Chondrocyte (in vitro differentiated cells): Measurements from ENCODE around the gene DECR2. TPM values are rescaled to one million over a fixed set of nuclear protein-coding genes. Genes with fewer than 3 reads are reported as not detected.

ENCODE experiments used
- DNase-seq: peaks from one replicate; pipeline ENCODE4 v3.0.0; 2021; ENCODE audit warnings: mixed read lengths, low spot score
- H3K27ac Mint-ChIP-seq: one replicate; pipeline ENCODE4 v1.8.0; 2021; ENCODE audit warnings: mild to moderate bottlenecking, moderate library complexity, mixed read lengths; ENCODE audit not compliant: unreplicated experiment
- H3K27me3 Mint-ChIP-seq: 2 replicates; pipeline ENCODE4 v1.8.0; 2021; ENCODE audit warnings: low read depth, mixed read lengths
- H3K36me3 Mint-ChIP-seq: 2 replicates; pipeline ENCODE4 v1.8.0; 2021; ENCODE audit warnings: low read depth, mixed read lengths
- H3K4me1 Mint-ChIP-seq: 2 replicates; pipeline ENCODE4 v1.8.0; 2021; ENCODE audit warnings: low read depth, mild to moderate bottlenecking, mixed read lengths
- H3K4me3 Mint-ChIP-seq: one replicate; pipeline ENCODE4 v1.8.0; 2021; ENCODE audit warnings: mild to moderate bottlenecking, moderate library complexity, mixed read lengths; ENCODE audit not compliant: unreplicated experiment
- H3K9me3 Mint-ChIP-seq: 2 replicates; pipeline ENCODE4 v1.8.0; 2021; ENCODE audit warnings: low read depth, mixed read lengths
- CTCF ChIP-seq: fragments of 200-600 bp; sonication (generic); IDR thresholded peaks from 2 replicates; pipeline ENCODE4 v1.5.0; 2021; ENCODE audit warnings: antibody characterized with exemption, mild to moderate bottlenecking, moderate library complexity
- total RNA-seq: library from RNA; stranded (reverse); gene quantifications from 3 replicates; pipeline ENCODE4 v1.2.1, GENCODE V29; 2021

Gene DECR2
- total RNA-seq, 1 donor from 2014 or later = 25.1 TPM

- no peak for TF ChIP-seq CTCF
- no peaks in the 10 kb centered on the region for H3K9me3 Mint-ChIP-seq
- H3K36me3 Mint-ChIP-seq = no peaks in the 10 kb centered on the region
- H3K27me3 Mint-ChIP-seq = no peaks in the 10 kb centered on the region
- no peak overlapping the region for H3K4me3 Mint-ChIP-seq
- no peak for DNase-seq
- H3K4me1 Mint-ChIP-seq = peaks cover 12% of the 10 kb centered on the region
- no peak overlapping the region for H3K27ac Mint-ChIP-seq
Measured at GRCh38 chr16:354971-355461, 46.7 kb upstream of the DECR2 start.

- Mint-ChIP-seq H3K27ac (no peak overlapping the region), H3K4me3 (no peak overlapping the region), H3K9me3 (no peaks in the 10 kb centered on the region), H3K27me3 (no peaks in the 10 kb centered on the region), H3K36me3 (no peaks in the 10 kb centered on the region), H3K4me1 (no peaks in the 10 kb centered on the region)
- DNase-seq = no peak
- TF ChIP-seq CTCF = no peak
Measured at GRCh38 chr16:356741-357140, 44.9 kb upstream of the DECR2 start.

GRCh38 chr16:359067-359763 is 42.5 kb upstream of the DECR2 start:
- peak; percentile 93 for DNase-seq
- Mint-ChIP-seq H3K9me3 (no peaks in the 10 kb centered on the region), H3K27me3 (no peaks in the 10 kb centered on the region), H3K4me1 (peaks cover 4% of the 10 kb centered on the region), H3K4me3 (no peak overlapping the region), H3K36me3 (no peaks in the 10 kb centered on the region), H3K27ac (no peak overlapping the region)
- TF ChIP-seq CTCF = no peak

- peak; percentile 85 for DNase-seq
- Mint-ChIP-seq H3K36me3 (no peaks in the 10 kb centered on the region), H3K27ac (no peak overlapping the region), H3K4me3 (no peak overlapping the region), H3K4me1 (peaks cover 4% of the 10 kb centered on the region), H3K9me3 (no peaks in the 10 kb centered on the region), H3K27me3 (no peaks in the 10 kb centered on the region)
- TF ChIP-seq CTCF = no peak
Measured at GRCh38 chr16:359871-360697, 41.6 kb upstream of the DECR2 start.

- Mint-ChIP-seq H3K4me3 (no peak overlapping the region), H3K27ac (no peak overlapping the region), H3K36me3 (no peaks in the 10 kb centered on the region), H3K27me3 (no peaks in the 10 kb centered on the region), H3K4me1 (peaks cover 4% of the 10 kb centered on the region), H3K9me3 (no peaks in the 10 kb centered on the region)
- no peak for DNase-seq
- TF ChIP-seq CTCF = no peak
Measured at GRCh38 chr16:360698-361336, 40.9 kb upstream of the DECR2 start.
